CD4-positive, alpha-beta T cell treated with Interleukin-6 for 4 hours (primary cell): ENCODE data around the gene TMSB10.
"Not testable (repeated sequence)": the region's sequence is repeated elsewhere in the genome, so short reads cannot be mapped to it uniquely, and the experiment has no call there.

Source experiments
- DNase-seq: peaks from one replicate; pipeline ENCODE4 v3.0.0-alpha.2; 2020; ENCODE audit warnings: mixed read lengths

The TMSB10 gene

GRCh38 chr2:84905181-84906107 is at the start of gene TMSB10:
TSS of gene TMSB10 (plus strand) at chr2:84905656.
- peak; percentile 89 for DNase-seq

GRCh38 chr2:84855731-84856130 is 49.7 kb upstream of the TMSB10 start:
- peak; percentile 64 for DNase-seq

DNA sequence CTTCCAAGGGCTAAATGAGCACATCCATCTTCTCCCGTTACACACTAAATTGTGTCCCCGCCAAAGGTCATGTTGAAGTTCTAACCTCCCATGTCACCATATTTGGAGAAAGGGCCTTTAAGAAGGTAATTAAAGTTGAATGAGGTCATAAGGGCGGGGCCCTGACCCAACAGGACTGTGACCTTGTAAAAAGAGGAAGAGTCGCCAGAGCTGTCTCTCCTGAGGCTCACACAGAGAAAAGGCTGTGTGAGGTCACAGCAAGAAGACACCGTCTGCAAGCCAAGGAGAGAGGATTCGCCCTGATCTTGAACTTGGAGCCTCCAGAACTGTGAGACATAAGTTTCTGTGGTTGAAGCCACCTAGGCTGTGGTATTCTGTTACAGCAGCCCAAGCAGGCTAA is 48.7 kb upstream of the TMSB10 start:
- DNase-seq = peak; percentile 60

DNA sequence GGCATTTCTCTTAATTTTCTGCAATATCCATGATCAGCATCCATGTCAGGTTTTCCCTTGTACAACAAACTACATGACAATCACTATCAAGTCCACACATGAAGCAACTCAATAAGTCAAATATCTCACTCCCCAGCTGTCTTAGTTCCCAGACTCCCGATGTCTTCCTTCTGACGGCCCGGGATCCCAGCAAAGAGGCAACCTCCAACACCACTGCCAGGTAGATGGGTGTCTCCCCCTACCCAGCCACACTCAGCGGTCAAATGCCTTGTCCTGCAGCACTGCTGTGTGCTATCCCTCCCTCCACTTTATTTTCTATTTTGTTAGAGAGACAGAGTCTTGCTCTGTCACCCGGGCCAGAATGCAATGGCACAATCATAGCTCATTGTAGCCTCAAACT is 47.9 kb upstream of the TMSB10 start:
- DNase-seq = peak; percentile 1

DNA sequence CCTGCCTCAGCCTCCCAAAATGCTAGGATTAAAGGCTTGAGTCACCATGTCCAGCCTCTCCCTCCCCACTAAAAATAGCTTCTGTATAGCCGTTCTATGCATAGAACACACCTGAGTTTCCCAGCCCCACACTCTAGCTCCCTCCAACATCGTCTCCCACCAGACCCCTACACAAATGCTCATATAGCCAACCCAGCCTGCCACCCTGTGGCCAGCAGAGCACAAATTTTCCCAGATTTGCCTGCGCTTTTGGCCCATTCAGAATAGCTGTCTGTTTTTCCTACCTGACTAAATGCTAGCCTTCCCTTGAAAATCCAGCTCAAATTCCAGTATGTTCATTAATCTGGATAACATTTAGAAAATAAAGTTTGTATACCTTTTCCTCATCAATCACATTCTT is 47.3 kb upstream of the TMSB10 start:
- DNase-seq = peak; percentile 13

GRCh38 chr2:84858937-84859336 is 46.5 kb upstream of the TMSB10 start:
- peak; percentile 45 for DNase-seq

DNA sequence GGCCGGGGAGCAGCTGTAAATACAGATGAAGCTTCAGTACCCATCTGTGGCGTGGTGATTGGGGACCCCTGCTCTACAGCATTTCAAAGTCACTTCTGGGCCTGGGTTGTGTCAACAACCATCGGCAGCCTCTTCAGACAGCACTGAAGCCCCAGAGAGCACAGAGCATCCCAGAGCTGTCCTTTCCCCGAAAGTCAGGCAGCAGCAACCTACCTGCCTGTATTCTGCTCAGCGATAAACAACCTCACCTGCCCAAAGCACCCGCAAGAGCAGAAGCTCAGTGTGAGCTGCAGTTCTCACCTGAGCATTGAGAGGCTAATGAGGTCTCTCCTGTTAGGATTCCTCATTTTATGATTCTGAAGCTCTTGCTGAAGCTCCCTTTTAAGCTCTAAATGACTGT is 43.9 kb upstream of the TMSB10 start:
- no peak for DNase-seq

DNA sequence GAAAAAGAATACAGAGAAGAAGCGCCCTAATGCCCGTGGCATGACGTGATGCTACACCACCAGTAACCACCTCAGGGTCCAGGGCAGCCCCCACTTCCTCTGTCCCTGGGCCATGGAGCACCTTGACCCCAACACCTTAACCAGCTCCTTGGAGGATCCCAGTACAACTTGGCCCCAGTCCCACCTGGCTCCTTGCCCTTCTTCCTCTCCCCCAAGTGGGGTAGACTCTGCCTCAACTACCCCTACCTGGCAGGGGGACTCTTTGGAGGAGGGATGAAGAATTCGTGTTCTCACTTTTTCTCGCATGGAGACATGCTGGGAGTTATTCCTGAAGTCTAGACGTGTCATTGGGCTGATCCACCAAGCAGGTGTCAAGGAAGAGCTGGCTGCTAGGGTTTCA is 43.5 kb upstream of the TMSB10 start:
- DNase-seq = no peak

- no peak for DNase-seq
These were observed 40.2 kb upstream of the TMSB10 start for GRCh38 chr2:84865181-84865783.

DNA sequence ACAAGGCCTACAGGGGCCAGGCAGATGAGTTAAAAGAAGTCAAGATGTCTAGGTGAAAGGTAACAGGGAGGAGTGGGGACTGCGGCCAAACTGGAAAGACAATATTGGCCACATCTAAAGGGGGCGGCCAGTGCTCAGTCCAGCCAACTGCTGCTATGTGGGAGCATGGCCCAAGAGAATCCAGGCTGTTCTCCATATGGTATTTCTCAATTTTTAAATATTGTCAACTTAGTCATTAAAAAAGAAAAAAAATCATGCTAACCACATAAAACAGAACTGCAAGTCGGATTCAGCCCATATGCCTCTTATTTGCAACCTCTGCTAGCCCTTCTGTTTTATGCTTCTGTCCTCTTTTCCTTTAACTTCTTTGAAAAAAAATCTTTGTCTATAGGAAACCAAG is 39.3 kb upstream of the TMSB10 start:
- DNase-seq = no peak

- DNase-seq = not testable (repeated sequence)
These were observed 37.1 kb upstream of the TMSB10 start for GRCh38 chr2:84868327-84868726.

- DNase-seq = no peak
These were observed 35.1 kb upstream of the TMSB10 start for GRCh38 chr2:84870306-84870705.

DNA sequence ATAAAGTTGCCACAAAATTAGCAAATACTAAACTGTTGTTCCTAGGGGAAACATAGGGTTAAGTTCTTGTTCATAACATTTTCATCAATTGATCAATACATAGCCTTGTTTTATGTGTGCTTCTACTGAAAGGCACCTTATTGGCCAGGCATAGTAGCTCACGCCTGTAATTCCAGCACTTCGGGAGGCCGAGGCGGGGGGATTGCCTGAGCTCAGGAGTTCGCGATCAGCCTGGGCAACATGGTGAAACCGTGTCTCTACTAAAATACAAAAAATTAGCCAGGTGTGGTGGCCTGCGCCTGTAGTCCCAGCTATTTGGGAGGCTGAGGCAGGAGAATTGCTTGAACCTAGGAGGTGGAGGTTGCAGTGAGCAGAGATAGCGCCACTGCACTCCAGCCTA is 32.8 kb upstream of the TMSB10 start:
- not testable (repeated sequence) for DNase-seq

- no peak for DNase-seq
These were observed 32.1 kb upstream of the TMSB10 start for GRCh38 chr2:84873350-84873749.

GRCh38 chr2:84874381-84875212 is 30.9 kb upstream of the TMSB10 start:
- no peak for DNase-seq

DNA sequence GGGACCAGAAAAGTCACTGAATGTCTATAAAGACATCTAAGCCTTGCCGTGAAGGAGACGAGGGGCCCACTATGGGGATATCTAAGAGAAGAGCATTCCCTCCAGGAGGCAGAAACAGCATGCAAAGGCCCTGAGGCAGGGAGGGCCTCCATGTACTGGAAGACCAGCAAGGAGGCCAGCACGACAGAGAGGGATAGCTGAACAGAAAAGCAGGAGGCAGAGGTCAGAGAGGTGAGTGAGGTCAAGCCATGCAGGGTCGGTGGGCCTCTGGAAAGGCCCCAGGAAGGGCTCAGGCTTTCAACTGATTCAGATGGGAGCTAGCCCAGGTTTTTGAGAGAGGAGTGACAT is 30.3 kb upstream of the TMSB10 start:
- DNase-seq = no peak

DNA sequence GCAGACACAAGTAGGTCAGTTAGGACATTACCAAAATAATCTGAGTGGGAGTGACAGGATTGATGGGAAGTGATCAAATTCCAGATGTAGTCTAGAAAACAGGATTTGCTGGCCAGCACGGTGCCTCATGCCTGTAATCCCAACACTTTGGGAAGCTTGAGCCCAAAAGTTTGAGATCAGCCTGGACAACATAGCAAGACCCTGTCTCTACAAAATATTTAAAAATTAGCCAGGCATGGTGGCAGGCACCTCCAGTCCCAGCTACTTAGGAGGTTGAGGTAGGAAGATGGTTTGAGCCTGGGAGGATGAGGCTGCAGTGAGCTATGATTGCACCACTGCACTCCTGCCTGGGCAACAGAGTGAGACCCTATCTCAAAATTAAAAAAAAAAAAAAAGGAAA is 29.8 kb upstream of the TMSB10 start:
- DNase-seq = not testable (repeated sequence)

- no peak for DNase-seq
These were observed 29.1 kb upstream of the TMSB10 start for GRCh38 chr2:84876369-84876768.

DNA sequence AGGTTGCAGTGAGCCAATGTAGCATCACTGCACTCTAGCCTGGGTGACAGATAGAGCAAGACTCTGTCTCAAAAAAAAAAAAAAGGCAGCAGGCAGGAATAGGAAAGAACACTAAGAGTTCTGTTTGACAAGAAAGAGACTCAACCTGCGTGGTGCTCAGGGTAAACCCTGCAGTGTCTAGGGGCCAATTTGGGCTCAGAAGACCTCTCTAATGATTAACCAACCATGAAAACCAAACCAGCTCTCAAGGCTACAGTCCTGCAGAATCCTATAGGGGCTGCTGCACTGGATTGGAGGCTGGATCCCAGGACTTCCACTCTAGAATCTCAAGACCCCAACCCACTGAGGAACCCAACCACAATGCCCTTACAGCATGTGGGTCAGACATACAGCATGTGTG is 27.0 kb upstream of the TMSB10 start:
- DNase-seq = no peak

DNA sequence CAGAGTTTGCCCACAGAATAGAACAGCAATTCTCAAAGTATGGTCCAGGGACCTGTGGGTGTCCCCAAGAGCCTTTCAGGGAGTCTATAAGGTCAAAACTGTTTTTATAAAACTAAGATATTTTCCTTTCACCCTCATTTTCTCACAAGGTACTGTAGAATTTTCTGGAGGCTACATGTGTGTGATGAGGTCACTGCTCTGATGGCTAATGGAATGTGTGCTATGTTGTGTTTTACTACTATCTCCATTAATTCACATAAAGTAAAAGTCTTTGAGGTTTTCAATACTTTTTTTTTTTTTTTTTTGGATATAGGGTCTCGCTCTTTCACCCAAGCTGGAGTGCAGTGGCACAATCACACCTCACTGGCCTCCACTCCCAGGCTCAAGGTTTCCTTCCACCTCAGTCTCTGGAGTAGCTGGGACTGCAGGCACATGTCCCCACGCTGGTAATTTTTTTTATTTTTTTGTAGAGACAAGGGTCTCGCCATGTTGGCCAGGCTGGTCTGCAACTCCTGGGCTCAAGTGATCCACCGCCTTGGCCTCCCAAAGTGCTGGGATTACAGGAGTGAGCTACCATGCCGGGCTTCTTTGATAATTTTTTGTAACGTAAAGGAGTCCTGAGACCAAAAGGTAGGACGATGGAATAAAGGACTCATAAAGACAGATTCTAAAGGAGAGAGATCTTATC is 26.4 kb upstream of the TMSB10 start:
- no peak for DNase-seq

DNA sequence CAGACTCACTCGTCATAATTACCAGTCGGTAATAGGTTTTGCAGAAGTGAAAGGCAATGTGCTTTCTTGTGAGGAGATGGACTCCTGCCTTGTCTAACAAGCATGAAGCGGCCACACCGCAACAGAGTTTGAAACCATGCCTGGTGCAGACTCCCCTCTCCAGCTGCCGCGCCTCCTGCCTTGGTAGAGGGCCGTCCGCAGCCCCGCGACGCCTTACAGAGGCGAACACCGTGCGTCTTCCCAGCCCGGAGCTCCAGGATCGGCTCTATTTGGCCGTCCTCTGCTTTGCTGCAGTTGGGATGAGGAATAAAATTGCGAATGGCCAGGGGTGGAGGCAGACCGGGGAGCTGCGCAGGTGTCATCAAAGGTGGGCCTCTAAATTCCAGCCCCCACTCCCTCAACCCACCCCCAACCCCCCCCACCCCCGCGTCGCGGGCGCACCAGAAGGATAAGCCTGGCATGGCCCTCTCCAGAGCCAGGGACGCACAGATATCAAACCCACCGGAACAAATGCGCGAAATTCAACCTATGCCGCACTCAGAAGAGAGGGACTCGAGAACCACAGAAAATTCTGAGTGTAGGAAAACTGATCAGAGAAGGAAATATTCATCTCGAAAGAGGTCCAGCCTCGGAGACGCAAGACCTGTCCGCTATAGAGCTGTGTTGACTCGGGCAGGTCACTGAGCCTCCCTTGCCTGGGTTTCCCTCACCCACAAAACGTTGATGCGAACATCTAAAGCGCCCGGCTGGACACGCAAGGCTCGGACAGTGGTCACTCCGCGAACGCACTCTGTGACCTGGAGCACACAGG is 25.7 kb upstream of the TMSB10 start:
- DNase-seq = peak; percentile 55

DNA sequence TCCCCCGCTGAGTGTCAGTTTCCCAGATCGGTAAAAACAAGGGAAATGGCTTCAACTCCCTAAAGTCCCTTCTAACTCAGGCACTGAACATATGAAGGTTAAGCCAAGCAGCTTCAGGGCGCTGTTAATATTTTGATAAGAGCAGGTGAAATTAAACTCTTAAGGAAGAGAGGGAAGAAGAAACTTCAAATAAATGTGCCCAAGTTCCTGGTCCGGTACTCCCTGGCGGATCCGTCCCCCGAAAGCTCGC is 25.1 kb upstream of the TMSB10 start:
- no peak for DNase-seq
